ENCODE measurements around the gene OR7C1.

DNA sequence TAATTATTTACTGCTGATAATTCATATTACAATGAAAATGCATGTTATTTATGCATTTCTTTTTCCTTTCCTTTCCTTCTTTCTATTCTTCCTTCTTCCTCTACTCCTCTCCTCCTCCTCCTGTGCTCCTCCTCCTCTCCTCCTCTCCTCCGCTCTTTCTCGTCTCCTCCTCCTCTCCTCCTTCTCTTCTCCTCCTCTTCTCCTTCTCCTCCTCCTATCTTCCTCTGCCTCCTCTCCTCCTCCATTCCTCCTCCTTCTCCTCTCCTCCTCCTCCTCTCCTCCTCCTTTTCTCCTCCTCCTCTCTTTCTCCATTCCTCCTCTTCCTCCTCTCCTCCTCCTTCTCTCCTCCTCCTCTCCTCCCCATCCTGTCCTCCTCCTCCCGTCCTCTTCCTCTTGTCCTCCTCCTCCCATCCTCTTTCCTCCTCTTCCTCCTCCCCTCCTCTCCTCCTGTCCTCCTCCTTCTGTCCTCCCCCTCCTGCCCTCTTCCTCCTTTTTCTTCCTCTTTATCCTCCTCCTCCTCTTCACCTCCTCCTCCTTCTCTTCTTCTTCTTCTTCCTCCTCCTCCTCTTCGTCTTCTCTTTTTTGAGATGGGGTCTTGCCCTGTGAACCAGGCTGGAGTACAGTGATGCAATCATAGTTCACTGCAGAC is 71.4 kb downstream of the OR7C1 start:
- TF ChIP-seq, protein P1, sequence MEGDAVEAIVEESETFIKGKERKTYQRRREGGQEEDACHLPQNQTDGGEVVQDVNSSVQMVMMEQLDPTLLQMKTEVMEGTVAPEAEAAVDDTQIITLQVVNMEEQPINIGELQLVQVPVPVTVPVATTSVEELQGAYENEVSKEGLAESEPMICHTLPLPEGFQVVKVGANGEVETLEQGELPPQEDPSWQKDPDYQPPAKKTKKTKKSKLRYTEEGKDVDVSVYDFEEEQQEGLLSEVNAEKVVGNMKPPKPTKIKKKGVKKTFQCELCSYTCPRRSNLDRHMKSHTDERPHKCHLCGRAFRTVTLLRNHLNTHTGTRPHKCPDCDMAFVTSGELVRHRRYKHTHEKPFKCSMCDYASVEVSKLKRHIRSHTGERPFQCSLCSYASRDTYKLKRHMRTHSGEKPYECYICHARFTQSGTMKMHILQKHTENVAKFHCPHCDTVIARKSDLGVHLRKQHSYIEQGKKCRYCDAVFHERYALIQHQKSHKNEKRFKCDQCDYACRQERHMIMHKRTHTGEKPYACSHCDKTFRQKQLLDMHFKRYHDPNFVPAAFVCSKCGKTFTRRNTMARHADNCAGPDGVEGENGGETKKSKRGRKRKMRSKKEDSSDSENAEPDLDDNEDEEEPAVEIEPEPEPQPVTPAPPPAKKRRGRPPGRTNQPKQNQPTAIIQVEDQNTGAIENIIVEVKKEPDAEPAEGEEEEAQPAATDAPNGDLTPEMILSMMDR (IDR thresholded peaks at IDR 0.05), result no peak
- TF ChIP-seq POLR2A (IDR thresholded peaks at IDR 0.05), result no peak
